Measurements from ENCODE around the gene PJA2.
"Not testable (repeated sequence)": the region's sequence is repeated elsewhere in the genome, so short reads cannot be mapped to it uniquely, and the experiment has no call there.

Gene PJA2

GRCh38 chr5:109307456-109307855 lies 102.3 kb downstream of the PJA2 start:
- DNase-seq, result no peak

GRCh38 chr5:109305352-109305751 lies 104.4 kb downstream of the PJA2 start:
- DNase-seq, result no peak

- DNase-seq, result no peak
Observed at GRCh38 chr5:109304309-109304708, 105.5 kb downstream of the PJA2 start.

GRCh38 chr5:109300367-109300766 lies 109.4 kb downstream of the PJA2 start:
- DNase-seq, result no peak

- DNase-seq, result no peak
Observed at GRCh38 chr5:109299557-109299956, 110.2 kb downstream of the PJA2 start.

GRCh38 chr5:109298794-109299193 lies 111.0 kb downstream of the PJA2 start:
- DNase-seq, result no peak

GRCh38 chr5:109297900-109298299 lies 111.9 kb downstream of the PJA2 start:
- no peak for DNase-seq

- no peak for DNase-seq
Observed at GRCh38 chr5:109291090-109291489, 118.7 kb downstream of the PJA2 start.

- no peak for DNase-seq
Observed at GRCh38 chr5:109290231-109290630, 119.5 kb downstream of the PJA2 start.

- DNase-seq, result not testable (repeated sequence)
Observed at GRCh38 chr5:109286628-109287027, 123.1 kb downstream of the PJA2 start.
